ENCODE data around the gene EFNB2. TPM values are rescaled to one million over a fixed set of nuclear protein-coding genes. Genes with fewer than 3 reads are reported as not detected.

Gene EFNB2
- total and polyA plus RNA-seq, 7 donors = 7.2 to 36.1 (median 12.9) TPM

- intact Hi-C loops (cut with DNase I) = no loop called here
- H3K4me1 ChIP-seq = no peaks in the 10 kb centered on the region
- WGBS, 2 donors = 75 to 84% methylated on average over 3 of the region's 3 CpGs
These were observed 79.7 kb downstream of the EFNB2 start for GRCh38 chr13:106455777-106456176.

GRCh38 chr13:106455190-106455589 is 80.3 kb downstream of the EFNB2 start:
- Histone ChIP-seq H3K36me3 (no peaks in the 10 kb centered on the region), H3K4me3 (no peak overlapping the region), H3K4me1 (no peaks in the 10 kb centered on the region), H3K27me3 (no peaks in the 10 kb centered on the region), H3K9me3 (no peaks in the 10 kb centered on the region), H3K27ac (no peak overlapping the region)
- WGBS, 2 donors = 95 to 97% methylated on average over 9 of the region's 9 CpGs
- TF ChIP-seq, protein P1, sequence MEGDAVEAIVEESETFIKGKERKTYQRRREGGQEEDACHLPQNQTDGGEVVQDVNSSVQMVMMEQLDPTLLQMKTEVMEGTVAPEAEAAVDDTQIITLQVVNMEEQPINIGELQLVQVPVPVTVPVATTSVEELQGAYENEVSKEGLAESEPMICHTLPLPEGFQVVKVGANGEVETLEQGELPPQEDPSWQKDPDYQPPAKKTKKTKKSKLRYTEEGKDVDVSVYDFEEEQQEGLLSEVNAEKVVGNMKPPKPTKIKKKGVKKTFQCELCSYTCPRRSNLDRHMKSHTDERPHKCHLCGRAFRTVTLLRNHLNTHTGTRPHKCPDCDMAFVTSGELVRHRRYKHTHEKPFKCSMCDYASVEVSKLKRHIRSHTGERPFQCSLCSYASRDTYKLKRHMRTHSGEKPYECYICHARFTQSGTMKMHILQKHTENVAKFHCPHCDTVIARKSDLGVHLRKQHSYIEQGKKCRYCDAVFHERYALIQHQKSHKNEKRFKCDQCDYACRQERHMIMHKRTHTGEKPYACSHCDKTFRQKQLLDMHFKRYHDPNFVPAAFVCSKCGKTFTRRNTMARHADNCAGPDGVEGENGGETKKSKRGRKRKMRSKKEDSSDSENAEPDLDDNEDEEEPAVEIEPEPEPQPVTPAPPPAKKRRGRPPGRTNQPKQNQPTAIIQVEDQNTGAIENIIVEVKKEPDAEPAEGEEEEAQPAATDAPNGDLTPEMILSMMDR (IDR thresholded peaks at IDR 0.05) = no peak
- TF ChIP-seq POLR2A (IDR thresholded peaks at IDR 0.05) (no peak), EP300 (IDR thresholded peaks at IDR 0.05) (no peak), POLR2AphosphoS5 (IDR thresholded peaks at IDR 0.05) (no peak)
- DNase-seq = no peak
- intact Hi-C loops (cut with DNase I) = no loop called here

More at GRCh38 chr13:106455777-106456176, 79.7 kb downstream of the EFNB2 start:
- TF ChIP-seq POLR2AphosphoS5 (IDR thresholded peaks at IDR 0.05) (no peak), EP300 (IDR thresholded peaks at IDR 0.05) (no peak), POLR2A (IDR thresholded peaks at IDR 0.05) (no peak)
- TF ChIP-seq, protein P1 (IDR thresholded peaks at IDR 0.05) = no peak
- H3K27me3 ChIP-seq = no peaks in the 10 kb centered on the region
- no peak for DNase-seq
- H3K9me3 ChIP-seq = no peaks in the 10 kb centered on the region
- H3K4me3 ChIP-seq = no peak overlapping the region
- no peaks in the 10 kb centered on the region for H3K36me3 ChIP-seq
- H3K27ac ChIP-seq = no peak overlapping the region

DNA sequence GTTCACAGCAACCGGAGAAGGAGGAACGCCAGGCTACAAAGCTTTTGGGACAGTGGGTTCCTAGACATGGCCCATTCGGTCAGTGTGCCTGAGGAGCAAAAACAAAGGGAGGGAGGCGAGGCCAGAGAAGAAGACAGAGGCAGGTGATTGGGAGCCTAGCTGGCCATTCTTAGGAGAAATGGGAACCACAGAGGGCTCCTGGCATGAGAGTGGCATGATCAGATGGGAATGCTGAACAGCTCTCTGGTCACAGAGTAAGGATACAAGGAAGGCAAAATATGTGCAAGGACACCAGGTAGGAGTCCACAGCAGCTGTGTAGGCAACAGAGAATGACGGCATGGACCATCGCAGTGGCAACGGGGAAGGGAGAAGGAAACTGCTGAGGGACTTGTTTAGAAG is 82.4 kb downstream of the EFNB2 start:
- H3K27me3 ChIP-seq = no peaks in the 10 kb centered on the region
- no peaks in the 10 kb centered on the region for H3K9me3 ChIP-seq
- H3K4me1 ChIP-seq = no peaks in the 10 kb centered on the region
- TF ChIP-seq POLR2A (IDR thresholded peaks at IDR 0.05) = no peak
- no peak for TF ChIP-seq EP300 (IDR thresholded peaks at IDR 0.05)
- TF ChIP-seq POLR2AphosphoS5 (IDR thresholded peaks at IDR 0.05) = no peak
- TF ChIP-seq, protein P1 (IDR thresholded peaks at IDR 0.05) = no peak
- no peaks in the 10 kb centered on the region for H3K36me3 ChIP-seq
- intact Hi-C loops (cut with DNase I) = no loop called here
- H3K4me3 ChIP-seq = no peak overlapping the region
- no peak for DNase-seq
- no peak overlapping the region for H3K27ac ChIP-seq
- WGBS, 2 donors = 95% methylated on average over 7 of the region's 7 CpGs

DNA sequence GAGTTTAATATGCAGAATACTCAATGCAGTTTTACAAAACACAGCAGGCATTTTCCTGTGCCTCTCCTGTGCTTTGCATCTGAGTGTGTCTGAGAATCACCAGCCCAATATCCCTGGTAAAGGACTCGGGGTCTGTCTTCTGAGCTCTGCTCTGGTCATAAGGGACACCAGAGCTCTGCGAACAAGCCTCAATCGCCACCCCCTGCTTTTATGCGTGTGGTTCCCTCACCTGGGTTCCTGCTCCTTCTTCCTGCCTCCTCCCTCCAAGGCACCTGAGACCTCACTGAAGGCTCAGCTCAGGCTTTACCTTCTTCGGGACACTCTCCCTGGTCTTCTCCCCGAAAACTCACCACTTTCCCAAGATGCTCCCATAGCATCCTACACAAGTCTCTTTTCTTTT is 84.5 kb downstream of the EFNB2 start:
- intact Hi-C loops (cut with DNase I) = no loop called here
- no peak for TF ChIP-seq EP300 (IDR thresholded peaks at IDR 0.05)
- TF ChIP-seq, protein P1 (IDR thresholded peaks at IDR 0.05) = no peak
- TF ChIP-seq POLR2AphosphoS5 (IDR thresholded peaks at IDR 0.05) = no peak
- TF ChIP-seq POLR2A (IDR thresholded peaks at IDR 0.05) = no peak
- Histone ChIP-seq H3K9me3 (no peaks in the 10 kb centered on the region), H3K27me3 (no peaks in the 10 kb centered on the region), H3K4me3 (no peak overlapping the region), H3K27ac (no peak overlapping the region), H3K36me3 (no peaks in the 10 kb centered on the region), H3K4me1 (no peaks in the 10 kb centered on the region)
- WGBS, 2 donors = 93 to 94% methylated on average over 6 of the region's 6 CpGs
- no peak for DNase-seq

- H3K27ac ChIP-seq = no peak overlapping the region
- TF ChIP-seq, protein P1 (IDR thresholded peaks at IDR 0.05) = no peak
- TF ChIP-seq EP300 (IDR thresholded peaks at IDR 0.05) = no peak
- TF ChIP-seq POLR2AphosphoS5 (IDR thresholded peaks at IDR 0.05) = no peak
- no peak for TF ChIP-seq POLR2A (IDR thresholded peaks at IDR 0.05)
- H3K27me3 ChIP-seq = no peaks in the 10 kb centered on the region
- no peaks in the 10 kb centered on the region for H3K9me3 ChIP-seq
- no peaks in the 10 kb centered on the region for H3K4me1 ChIP-seq
- H3K4me3 ChIP-seq = no peak overlapping the region
- H3K36me3 ChIP-seq = no peaks in the 10 kb centered on the region
- WGBS, 2 donors = 90 to 94% methylated on average over 4 of the region's 4 CpGs
- no peak for DNase-seq
- intact Hi-C loops (cut with DNase I) = no loop called here
These were observed 86.4 kb downstream of the EFNB2 start for GRCh38 chr13:106449096-106449495.

All from sigmoid colon (tissue), 7 donors.